GM23338 (cell line): ENCODE results near the gene GHR. TPM values are rescaled to one million over a fixed set of nuclear protein-coding genes. Genes with fewer than 3 reads are reported as not detected.

Source experiments
- ATAC-seq: fragments of 200-7000 bp; cut with Tn5 transposase; 3 replicates; pipeline ENCODE4 v1.9.1; 2020
- DNase-seq: peaks from one replicate; pipeline ENCODE4 v3.0.0-alpha.2; 2015; ENCODE audit warnings: low spot score
- H2AFZ ChIP-seq: fragments of 200-600 bp; sonication (generic); 2 replicates; pipeline ENCODE4 v1.8.0; 2016; ENCODE audit warnings: antibody characterized with exemption, mild to moderate bottlenecking, moderate library complexity
- H3F3A ChIP-seq: fragments of 200-600 bp; sonication (generic); replicated peaks from 2 replicates; pipeline ENCODE4 v1.8.0; 2017; ENCODE audit warnings: antibody characterized with exemption, mixed run types, low read depth
- H3K27ac ChIP-seq: fragments of 200-600 bp; sonication (generic); 2 replicates; pipeline ENCODE4 v1.6.1; 2016; ENCODE audit warnings: low read depth
- H3K27me3 ChIP-seq: fragments of 200-600 bp; sonication (generic); 2 replicates; pipeline ENCODE4 v1.8.0; 2016; ENCODE audit warnings: mild to moderate bottlenecking, mixed run types, moderate library complexity; ENCODE audit not compliant: insufficient read depth
- H3K36me3 ChIP-seq: fragments of 200-600 bp; sonication (generic); 2 replicates; pipeline ENCODE4 v1.8.0; 2016; ENCODE audit warnings: mild to moderate bottlenecking; ENCODE audit not compliant: insufficient read depth
- H3K4me1 ChIP-seq: fragments of 200-600 bp; sonication (generic); 2 replicates; pipeline ENCODE4 v1.8.0; 2016; ENCODE audit warnings: mild to moderate bottlenecking, moderate library complexity; ENCODE audit not compliant: insufficient read depth
- H3K4me2 ChIP-seq: fragments of 200-600 bp; sonication (generic); 2 replicates; pipeline ENCODE4 v1.7.1; 2017; ENCODE audit warnings: mixed run types
- H3K4me3 ChIP-seq: fragments of 200-600 bp; sonication (generic); 2 replicates; pipeline ENCODE4 v1.6.1; 2016; ENCODE audit warnings: mixed run types
- H3K79me2 ChIP-seq: fragments of 200-600 bp; sonication (generic); replicated peaks from 2 replicates; pipeline ENCODE4 v1.8.0; 2017; ENCODE audit warnings: mild to moderate bottlenecking; ENCODE audit not compliant: insufficient read depth
- H3K9me2 ChIP-seq: fragments of 200-600 bp; sonication (generic); 2 replicates; pipeline ENCODE4 v1.8.0; 2017; ENCODE audit not compliant: insufficient read depth
- H4K20me1 ChIP-seq: fragments of 200-600 bp; sonication (generic); replicated peaks from 2 replicates; pipeline ENCODE4 v1.8.0; 2017; ENCODE audit warnings: mild to moderate bottlenecking; ENCODE audit not compliant: insufficient read depth
- H3K27ac Mint-ChIP-seq: 2 replicates; pipeline ENCODE4 v1.8.0; 2020; ENCODE audit warnings: inconsistent platforms, mild to moderate bottlenecking, moderate library complexity, mixed read lengths
- H3K27me3 Mint-ChIP-seq: 3 replicates; pipeline ENCODE4 v1.8.0; 2022; ENCODE audit warnings: low read depth, mild to moderate bottlenecking, moderate library complexity, mixed read lengths, inconsistent platforms; ENCODE audit not compliant: insufficient read depth, poor library complexity
- H3K36me3 Mint-ChIP-seq: 3 replicates; pipeline ENCODE4 v1.8.0; 2021; ENCODE audit warnings: low read depth, mild to moderate bottlenecking, inconsistent platforms, moderate library complexity, mixed read lengths
- H3K4me1 Mint-ChIP-seq: 3 replicates; pipeline ENCODE4 v1.8.0; 2020; ENCODE audit warnings: mild to moderate bottlenecking, inconsistent platforms, mixed read lengths
- H3K4me3 Mint-ChIP-seq: 3 replicates; pipeline ENCODE4 v1.8.0; 2021; ENCODE audit warnings: moderate library complexity, mild to moderate bottlenecking, inconsistent platforms, mixed read lengths
- H3K9me3 Mint-ChIP-seq: 3 replicates; pipeline ENCODE4 v1.8.0; 2020; ENCODE audit warnings: moderate library complexity, mild to moderate bottlenecking, inconsistent platforms, mixed read lengths
- CREB1 ChIP-seq: fragments of 250-450 bp; sonication (Bioruptor Pico); IDR thresholded peaks from 2 replicates; pipeline ENCODE4 v1.5.0; 2020; ENCODE audit warnings: low read depth, mild to moderate bottlenecking, moderate library complexity
- EZH2 ChIP-seq: fragments of 200-600 bp; sonication (generic); IDR thresholded peaks from one replicate; pipeline ENCODE4 v1.8.0; 2017; ENCODE audit warnings: antibody characterized with exemption, mild to moderate bottlenecking, low read depth; ENCODE audit not compliant: unreplicated experiment
- JUNB ChIP-seq: IDR thresholded peaks from one replicate; pipeline ENCODE4 v1.6.1; 2016; ENCODE audit warnings: antibody characterized with exemption; ENCODE audit not compliant: unreplicated experiment
- NANOG ChIP-seq: IDR thresholded peaks from 2 replicates; pipeline ENCODE4 v1.6.1; 2016; ENCODE audit warnings: antibody characterized with exemption, borderline replicate concordance
- POLR2AphosphoS5 ChIP-seq: IDR thresholded peaks from 2 replicates; pipeline ENCODE4 v1.6.1; 2016; ENCODE audit warnings: antibody characterized with exemption, low read depth
- STAT1 ChIP-seq: IDR thresholded peaks from one replicate; pipeline ENCODE4 v1.6.1; 2016; ENCODE audit warnings: antibody characterized with exemption; ENCODE audit not compliant: unreplicated experiment
- ZNF331 ChIP-seq: fragments of 250-450 bp; sonication (Bioruptor Pico); IDR thresholded peaks from 2 replicates; pipeline ENCODE4 v1.5.0; 2020; ENCODE audit warnings: low read depth, mild to moderate bottlenecking, moderate library complexity
- ZNF462 ChIP-seq: fragments of 250-450 bp; sonication (Bioruptor Pico); IDR thresholded peaks from 2 replicates; pipeline ENCODE4 v1.5.0; 2020; ENCODE audit warnings: mild to moderate bottlenecking, moderate library complexity
- polyA plus RNA-seq: library from polyadenylated mRNA; unstranded; fragments of >200 nt; fragmentation: Nextera tagmentation; extraction: Ambion mirVana; gene quantifications from 2 replicates; pipeline ENCODE4 v1.2.1, GENCODE V29; 2016
- total RNA-seq: library from RNA; depleted of rRNA; stranded (reverse); fragments of >200 nt; shearing (Covaris generic); gene quantifications from 2 replicates; pipeline ENCODE4 v1.2.3, GENCODE V29; 2014

GHR gene
- total and polyA plus RNA-seq, 2 experiments from 2014 or later = 0.21 to 1.9 TPM

GRCh38 chr5:42461033-42461432 lies 37.8 kb downstream of the GHR start (continued):
- TF ChIP-seq ZNF462 (CRISPR knock-in tag) (no peak), NANOG (no peak)

- no peak overlapping the region for H3K27ac Mint-ChIP-seq
- ATAC-seq = no peak
Measured at GRCh38 chr5:42461507-42461906, 38.3 kb downstream of the GHR start.

More at GRCh38 chr5:42461507-42461906, 38.3 kb downstream of the GHR start:
- Mint-ChIP-seq H3K27me3 (no peaks in the 10 kb centered on the region), H3K4me1 (no peaks in the 10 kb centered on the region), H3K4me3 (no peak overlapping the region), H3K9me3 (peaks cover 16% of the 10 kb centered on the region; the same call in 2 of the 3 replicates), H3K36me3 (no peaks in the 10 kb centered on the region; the same call in 2 of the 3 replicates)
- Histone ChIP-seq H3F3A (no peaks in the 10 kb centered on the region), H3K4me1 (no peaks in the 10 kb centered on the region), H3K9me2 (peaks cover 12% of the 10 kb centered on the region; the same call in 1 of the 2 replicates), H3K27me3 (no peaks in the 10 kb centered on the region), H4K20me1 (no peaks in the 10 kb centered on the region), H3K4me2 (no peak overlapping the region), H3K27ac (no peak overlapping the region), H3K79me2 (no peaks in the 10 kb centered on the region), H3K36me3 (no peaks in the 10 kb centered on the region), H3K4me3 (no peak overlapping the region), H2AFZ (no peak overlapping the region)
- no peak for DNase-seq
- TF ChIP-seq STAT1 (no peak), POLR2AphosphoS5 (no peak), ZNF462 (CRISPR knock-in tag) (no peak), EZH2 (no peak), ZNF331 (CRISPR knock-in tag) (no peak), CREB1 (CRISPR knock-in tag) (no peak), JUNB (no peak)
